Glomerular endothelial cell (primary cell): ENCODE data around the gene MYO1A. TPM values are rescaled to one million over a fixed set of nuclear protein-coding genes. Genes with fewer than 3 reads are reported as not detected.
"Not testable (repeated sequence)": the region's sequence is repeated elsewhere in the genome, so short reads cannot be mapped to it uniquely, and the experiment has no call there.

ENCODE experiments used
- DNase-seq: peaks from one replicate; pipeline ENCODE4 v3.0.0-alpha.2; 2011; ENCODE audit warnings: low read depth, low spot score; ENCODE audit errors: extremely low read depth
- total RNA-seq: library from RNA; depleted of rRNA; stranded (reverse); fragments of >200 nt; gene quantifications from 2 replicates; pipeline ENCODE4 v1.2.3, GENCODE V29; 2015

The MYO1A gene
- total RNA-seq, 1 donor from 2014 or later, result not detected

DNA sequence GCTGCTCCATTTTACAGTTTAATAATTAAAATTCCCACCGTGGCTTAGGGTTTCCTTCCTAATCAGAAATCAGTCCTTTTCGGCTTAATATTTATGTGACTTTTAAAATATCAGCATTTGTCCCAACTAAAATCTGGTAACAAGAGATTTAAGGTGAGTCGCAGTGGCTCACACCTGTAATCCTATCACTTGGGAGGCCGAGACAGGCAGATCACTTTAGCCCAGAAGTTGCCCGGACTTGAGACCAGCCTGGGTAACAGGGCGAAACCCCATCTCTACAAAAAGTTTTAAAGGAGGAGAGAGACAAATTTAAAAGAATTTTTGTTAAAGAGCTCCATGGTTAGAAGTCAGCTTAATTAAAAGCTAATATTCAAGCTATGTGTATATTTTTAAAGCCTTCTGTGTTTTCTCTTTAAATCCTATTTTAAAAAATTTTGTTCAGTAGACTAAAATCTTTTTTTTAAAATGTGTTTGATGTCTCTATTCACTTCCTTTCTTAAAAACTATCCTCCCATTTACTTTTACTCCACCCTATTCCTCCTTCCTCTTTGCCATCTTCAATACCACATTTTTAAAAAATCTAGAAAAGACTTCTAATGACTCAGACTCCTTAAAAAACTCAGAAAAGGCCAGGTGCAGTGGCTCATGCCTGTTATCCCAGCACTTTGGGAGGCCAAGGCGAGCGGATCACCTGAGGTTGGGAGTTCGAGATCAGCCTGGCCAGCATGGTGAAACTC is 29.8 kb downstream of the MYO1A start:
- DNase-seq, result no peak

DNA sequence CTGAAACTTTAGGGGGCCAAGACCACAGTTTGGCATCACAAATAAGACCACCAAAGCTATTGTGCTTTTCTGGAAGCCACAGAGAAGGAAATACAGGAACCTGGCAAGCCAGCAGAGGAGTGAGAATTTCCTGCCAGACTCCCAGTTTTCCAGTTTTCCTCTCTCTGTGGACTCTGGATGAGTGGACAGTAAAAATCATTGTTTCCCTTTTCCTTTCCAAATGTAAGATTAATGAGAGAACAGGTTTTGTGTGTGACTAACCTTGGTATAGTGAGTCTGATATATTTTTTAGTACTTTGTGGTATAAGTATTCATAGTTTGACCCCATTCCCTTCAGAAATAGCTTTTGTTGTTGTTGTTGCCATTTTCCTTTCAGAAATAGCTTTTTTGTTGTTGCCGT is 31.0 kb downstream of the MYO1A start:
- no peak for DNase-seq

DNA sequence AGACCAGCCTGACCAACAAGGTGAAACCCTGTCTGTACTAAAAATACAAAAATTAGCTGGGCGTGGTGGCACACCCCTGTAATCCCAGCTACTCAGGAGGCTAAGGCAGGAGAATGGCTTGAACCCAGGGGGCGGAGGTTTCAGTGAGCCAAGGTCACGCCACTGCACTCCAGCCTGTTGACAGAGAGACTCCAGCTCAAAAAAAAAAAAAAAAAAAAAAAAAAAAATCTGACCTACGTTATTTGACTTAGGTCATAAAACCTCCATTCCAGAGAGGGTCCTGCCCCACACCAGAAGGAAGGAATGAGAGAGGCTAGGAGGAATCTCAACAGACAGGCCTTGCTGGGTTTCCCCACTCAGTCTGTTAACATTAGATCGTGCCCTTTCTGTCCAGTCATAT is 31.6 kb downstream of the MYO1A start:
- not testable (repeated sequence) for DNase-seq

DNA sequence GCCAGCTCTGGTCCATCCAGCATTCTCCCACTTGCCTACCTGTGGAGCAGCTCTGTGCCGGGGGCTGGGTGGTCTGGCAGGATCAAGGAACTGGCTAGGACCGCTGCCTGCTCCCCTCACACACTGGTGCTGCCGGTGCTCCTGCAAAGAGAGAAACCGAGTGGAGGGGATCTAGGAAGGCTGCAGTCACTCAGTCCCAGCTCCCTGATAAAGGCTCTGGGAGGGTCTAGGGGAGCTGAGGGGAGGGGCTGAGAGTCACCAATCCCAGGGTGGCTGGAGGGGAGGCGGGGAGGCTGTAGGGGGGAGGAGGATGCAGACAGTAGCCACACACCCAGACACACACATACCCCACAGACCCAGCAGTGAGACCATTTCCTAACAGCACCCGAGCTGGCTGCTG is 33.6 kb downstream of the MYO1A start, which contains the start of gene TAC3:
Gene TAC3 (minus strand): TSS at position 182 of the 400 bp plus-strand sequence. CDS start 732 bp downstream, outside the sequence.
- DNase-seq, result no peak

DNA sequence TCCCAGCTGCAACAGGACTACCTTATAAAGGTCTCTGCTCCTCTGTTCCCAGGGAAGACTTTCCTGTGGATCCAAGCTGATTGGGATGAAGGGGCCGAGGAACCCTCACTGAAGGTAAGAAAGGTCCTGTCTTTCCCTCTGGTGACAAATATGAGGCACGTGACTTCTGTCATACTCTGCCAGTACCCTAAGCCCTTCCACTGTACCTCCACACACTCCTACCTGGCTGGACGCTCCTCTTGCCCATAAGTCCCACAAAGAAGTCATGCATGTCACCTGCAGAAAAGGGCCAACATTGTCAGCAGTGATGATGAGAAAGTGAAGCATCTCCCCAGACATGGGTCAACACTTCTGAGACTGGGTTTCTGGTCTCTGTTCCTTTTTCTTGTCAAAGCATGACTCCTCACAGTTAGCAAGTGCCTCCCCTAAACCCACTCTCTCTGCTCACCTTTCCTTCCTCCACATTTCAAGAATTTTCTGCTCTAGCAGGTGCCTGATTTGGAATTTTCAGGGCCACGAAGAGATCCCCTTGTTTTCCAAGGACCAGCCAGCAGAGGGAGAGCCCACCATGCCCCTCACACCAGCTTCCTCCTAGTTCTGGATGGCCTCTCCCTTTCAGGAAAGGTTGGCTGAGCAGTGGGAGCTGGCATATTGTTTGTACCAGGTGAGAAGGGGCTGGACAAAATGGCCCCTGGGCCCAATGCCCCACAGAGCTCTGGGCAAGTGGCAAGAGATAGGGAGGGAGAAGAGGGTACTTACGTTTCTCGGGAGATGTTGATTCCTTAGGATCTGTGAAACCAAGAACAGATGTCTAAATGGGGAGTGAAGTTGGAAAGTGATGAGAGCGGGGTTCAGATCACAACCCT is 37.1 kb downstream of the MYO1A start:
- DNase-seq, result no peak

DNA sequence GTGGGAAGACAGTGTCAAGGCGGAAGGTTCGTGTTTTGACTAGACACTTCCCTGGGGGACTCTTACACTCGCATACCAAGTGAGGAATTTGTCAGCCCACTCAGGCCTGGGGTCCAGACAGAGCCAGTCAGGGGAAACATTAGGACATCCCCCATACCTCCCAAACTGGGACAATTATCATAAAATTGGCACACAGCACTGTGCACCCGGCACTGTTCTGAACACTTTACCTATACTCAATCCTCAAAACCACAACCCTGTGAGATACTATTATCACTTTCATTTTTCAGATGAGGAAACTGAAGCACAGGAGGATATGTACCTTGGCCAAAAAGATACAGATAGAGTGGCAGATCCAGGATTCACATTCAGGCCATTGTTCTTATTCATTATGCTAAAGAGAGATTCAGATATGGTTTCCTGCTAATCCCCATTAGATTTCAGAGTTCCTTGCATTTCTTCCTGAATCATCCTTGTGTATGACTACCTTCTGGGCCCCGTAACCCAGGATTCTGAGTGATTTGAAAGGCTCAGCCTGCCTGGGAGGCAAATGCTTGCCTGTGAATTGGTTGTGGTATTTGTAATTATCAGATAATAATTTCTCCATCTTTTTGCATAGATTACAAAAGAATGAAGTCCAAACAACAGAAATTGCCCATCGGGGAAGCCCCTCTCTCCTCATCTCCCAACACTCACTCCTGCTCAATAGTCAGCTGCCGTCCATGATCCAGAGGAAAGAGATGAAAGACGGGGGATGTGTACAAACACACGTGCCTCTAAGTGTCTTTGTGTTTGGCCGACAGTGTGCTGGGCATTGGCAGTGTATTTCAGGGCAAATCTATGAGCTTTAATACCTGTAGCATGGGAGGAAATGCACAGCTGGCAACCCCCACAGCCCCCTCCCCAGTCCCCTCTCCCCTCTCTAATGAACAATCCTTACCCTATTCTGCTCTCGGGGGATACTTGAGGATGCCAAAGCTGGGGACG is 38.2 kb downstream of the MYO1A start:
- DNase-seq, result no peak

DNA sequence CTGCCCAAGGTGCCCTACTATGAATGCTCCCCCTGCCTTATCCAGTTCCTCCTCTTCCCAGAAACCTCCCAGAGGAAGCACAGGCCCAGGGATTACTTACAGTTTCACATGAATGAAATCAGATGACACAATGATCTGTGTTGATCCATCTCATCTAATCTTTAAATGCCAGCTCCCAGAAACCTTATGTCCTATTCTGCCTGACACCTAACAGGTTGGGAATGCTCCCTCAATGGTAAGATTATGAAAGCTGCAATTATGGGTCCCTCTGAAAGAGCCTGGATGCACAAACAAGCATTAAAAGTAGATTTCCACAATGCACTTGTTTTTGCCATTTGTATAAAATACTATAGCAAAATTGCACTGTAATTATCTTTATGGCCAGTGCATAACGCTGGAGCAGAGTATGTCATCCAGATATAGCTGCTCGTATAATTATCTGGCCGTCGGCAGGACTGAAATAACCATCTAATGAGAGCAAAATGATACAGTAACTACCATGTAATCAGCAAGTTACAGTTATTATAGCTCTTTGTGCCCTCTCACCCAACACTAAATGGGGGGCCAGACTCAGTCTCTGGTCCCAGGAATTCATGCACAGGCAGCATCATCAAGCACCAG is 39.2 kb downstream of the MYO1A start:
- no peak for DNase-seq

DNA sequence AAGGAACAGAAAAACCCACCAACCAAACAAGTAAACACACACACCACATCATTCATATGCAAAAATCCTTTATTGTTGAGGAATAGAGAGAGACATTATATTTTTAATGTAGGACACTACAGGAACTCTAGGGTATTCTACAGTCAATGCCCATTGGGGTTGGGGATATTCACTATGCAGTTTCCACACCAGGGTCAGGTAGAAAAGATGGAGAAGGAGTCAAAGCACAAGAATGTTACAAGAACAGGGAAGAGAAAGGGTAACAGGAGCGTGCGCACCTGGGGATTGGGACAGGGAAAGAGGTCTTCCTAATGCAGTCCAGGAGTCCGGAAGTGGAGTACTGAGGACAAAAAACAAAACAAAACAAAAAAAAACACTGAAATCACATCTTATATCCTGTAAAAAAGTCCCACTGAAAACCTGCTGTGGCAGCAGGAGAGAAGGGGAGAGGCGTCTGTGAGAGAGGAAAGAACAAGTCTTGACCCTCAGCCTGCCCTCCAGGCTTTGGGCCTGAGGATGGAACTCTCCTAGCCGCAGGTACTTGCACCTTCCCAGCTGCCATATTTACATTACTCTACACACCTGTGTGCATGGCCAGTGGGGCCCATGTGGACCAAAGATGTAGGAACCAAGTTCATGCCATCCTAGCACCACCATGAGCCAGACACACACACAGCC is 39.8 kb downstream of the MYO1A start:
- no peak for DNase-seq

DNA sequence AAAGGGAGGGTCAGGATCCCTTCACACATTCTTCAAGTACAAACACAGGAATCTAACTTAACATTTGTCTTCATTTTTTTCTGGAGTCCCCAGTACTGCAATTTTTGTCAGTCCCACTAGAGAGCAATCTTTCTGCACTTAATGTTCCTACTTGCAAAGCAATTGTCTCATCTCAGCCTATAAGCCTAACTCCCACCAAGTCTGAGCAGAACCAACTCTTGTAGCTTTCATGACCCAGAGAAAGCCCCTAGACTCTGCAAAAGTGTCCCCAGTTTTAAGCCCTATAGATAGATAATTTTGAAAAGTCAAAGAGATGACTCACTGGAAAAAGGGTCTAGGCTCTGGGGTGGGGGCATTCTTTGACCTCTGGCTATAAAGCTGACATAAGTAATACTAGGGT is 41.8 kb downstream of the MYO1A start:
- peak; percentile 33 for DNase-seq

DNA sequence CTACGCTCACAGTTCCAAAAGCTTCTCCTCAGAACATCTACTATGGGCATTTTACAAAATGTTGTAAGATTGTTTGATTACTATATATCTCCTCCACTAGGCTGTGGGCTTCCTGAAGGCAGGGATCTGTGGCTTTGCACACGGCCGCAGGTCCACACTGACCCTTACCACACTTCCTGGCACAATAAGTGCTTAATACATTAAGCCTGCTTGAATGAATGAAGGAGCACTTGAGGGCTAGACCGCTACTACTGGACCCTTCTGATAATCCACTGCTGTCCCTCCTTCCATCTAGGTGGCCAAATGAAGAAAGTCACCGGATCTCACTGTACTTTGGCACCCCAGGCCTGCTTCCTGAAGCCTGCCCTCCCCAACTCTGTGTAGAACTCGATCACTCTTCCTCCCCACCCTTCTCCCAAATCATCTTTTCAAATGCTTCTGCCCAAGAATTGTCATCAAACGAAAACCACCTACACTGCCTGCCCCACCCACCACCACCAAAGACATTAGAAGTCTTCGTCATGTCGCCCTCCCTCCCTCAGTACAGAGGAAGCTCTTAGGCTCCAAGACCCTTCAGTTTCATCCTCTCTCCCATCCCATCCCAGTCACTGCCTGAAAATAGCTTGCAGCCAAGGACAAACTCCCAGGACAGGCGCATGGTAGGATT is 43.0 kb downstream of the MYO1A start:
- DNase-seq, result no peak

DNA sequence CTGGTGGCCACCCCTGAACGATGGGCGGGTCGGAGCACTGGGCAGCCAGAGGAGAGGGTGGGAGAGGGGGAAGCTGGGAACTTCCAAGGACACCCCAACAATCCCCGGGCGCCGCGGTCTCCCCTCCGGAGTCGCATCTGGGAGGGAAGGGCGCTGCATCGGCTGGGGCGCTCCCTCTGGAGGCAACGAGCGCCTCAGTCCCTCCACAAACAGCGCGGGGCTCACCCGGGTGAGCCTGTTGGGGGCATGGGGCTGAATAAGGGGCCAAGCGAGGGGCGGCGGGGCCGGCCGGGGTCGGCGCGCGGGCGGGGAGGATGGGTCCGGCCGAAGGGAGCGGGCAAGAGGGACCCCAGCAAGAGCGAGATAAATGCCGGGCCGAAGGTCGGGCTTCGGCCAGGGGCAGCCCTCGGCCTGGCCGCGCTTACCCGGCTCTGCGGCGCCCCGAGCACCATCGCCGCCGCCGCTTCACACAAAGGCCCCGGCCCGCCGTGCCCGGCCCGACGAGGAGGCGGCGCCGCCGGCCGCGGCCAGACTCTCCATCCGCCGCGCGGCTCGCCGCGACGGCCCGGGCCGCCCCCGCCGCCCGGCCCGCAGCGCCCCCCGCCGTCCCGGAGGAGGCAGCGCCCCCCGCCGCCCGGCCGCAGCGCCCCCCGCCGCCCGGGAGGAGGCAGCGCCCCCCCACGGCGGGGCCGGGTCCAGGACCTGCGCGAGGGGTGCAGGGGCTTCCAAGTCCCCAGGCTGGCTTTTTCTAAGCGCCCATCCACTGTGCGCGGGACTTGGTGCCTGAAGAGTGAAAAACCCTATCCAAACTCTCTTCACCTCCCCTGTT is 43.7 kb downstream of the MYO1A start, which contains the start of gene ZBTB39:
Gene ZBTB39 (minus strand): TSS at position 567 of the 829 bp plus-strand sequence. CDS start 1,629 bp downstream, outside the sequence.
- no peak for DNase-seq

DNA sequence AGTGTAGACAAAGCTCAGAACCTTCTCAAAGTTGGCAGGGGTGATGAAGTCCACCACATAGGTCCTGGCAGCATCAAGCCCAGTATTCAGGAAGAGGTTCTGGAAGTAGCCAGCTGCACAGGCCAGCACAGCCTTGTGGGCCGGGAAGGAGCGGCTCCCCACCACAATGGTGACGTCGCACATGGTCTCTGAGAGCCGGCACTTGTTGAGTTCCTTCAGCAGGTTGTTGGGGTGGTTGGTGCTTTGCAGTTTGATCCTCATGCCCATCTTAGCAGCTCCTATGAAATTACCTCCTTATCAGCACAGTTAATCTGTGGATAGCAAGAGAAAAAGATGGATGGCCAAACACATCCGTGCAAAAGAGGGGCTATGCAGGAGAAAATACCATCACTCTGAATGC is 45.3 kb downstream of the MYO1A start:
- no peak for DNase-seq

DNA sequence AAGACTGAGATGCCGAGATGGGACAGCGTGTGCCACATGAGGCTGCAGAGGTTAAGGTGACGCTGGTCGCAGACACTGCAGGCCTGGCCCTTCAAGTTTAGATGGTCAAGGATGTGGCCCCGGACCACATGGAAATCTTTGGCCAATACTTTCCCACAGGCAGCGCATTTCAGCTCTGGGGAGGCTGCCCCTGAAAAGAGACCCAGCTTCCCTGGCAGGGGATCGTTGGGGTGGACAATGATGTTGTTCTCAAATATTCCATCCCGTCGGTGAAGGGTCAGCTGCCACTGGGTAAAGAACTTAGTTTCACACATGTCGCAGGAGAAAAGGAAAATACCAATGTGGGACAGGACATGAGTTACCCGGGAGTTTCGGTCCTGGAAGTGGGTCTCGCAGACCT is 46.5 kb downstream of the MYO1A start:
- no peak for DNase-seq

DNA sequence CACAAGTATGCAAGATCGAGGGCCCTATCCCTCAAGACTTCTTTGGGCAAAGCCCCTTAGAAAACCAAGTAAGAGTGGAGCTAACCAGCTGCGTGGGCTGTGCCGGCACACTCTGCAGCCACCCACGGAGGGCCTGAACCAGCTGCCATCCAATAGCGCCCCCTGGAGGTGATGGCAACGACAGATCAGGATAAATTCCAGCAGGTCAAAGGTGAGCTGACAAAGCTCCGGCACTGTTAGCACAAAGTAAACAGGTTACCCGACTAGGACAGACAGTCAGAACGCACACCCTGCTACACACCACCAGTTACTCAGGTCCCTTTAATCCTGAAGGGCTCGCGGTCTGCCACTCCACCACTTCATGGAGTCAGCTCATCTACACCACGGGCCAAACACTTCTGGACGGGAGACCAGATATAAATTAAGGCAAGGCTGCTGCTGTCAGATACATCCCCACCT is 48.5 kb downstream of the MYO1A start:
- DNase-seq, result peak; percentile 41

DNA sequence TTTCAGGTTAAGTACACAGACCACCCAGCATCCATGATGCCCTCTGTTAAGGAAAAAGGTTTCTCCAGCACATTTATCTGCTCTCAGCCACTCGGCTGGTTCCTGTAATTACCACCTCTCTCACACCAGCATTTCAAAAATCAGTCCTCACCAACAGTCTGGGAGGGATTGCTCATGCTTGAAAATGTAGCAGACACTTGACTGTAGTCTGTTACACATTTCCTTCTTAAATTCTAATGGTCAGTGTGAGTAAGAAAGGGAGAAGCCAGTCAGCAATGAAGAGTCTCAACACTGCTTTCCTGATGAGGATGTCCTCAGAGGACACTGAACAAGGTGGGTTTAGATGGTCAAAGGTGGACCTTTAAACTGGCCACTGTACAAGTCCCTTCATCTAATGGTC is 49.5 kb downstream of the MYO1A start:
- DNase-seq, result no peak

DNA sequence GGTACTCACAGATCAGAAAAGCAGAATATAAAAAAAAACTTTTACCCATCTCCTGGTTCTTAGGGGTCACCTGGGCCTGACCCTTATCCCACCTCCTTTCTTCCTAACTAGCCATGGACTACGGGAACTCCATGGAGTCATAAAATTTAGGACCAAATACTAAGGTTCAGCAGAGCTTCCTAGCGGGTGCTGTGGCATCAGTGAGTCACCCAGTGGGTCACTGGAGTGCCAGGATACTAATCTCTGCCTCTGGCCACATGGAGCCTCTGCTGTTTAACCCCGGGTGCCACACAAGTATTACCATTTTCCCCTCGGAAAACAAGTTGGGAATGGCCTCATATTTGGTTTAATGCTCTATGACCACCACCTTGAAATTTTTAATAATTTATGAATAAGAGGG is 50.5 kb downstream of the MYO1A start:
- DNase-seq, result no peak

DNA sequence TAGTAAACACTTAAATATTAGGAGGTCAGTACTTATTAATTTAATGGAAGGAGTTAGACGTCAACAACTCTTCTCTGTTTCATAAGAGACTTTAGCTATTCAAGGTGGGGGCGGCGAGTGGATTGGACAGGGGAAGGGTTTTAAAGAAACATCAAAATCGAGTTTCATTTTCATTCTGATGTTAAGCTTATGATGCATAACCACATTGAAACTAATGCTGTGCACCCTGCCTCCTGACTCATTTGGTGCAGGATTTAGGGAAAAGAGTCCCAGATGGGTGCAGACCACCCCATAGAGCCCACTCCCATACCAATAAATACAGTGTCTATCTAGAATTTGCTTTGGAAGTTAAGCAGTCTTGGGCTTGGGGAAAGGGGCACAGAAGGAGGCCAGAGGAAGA is 50.9 kb downstream of the MYO1A start:
- no peak for DNase-seq

DNA sequence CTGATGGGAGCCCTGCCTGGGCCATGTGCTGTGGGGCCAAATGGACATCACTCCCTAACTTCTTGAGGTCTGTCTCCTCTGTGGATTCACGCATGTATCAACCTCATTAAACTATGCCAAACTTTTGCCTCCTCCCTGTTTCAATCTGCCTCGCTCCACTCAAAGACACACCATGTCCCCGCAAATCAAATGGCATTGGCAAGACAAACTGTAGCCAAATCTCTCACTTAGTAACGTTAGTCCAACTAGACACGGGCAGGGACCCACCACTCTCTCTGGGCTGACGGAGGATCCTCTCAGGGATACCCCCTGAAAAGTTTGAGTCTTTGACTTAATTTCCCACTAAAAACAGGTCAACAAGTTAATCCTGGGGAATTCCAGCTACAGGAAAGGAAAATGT is 51.6 kb downstream of the MYO1A start:
- DNase-seq, result no peak
